HEK293 (cell line): ENCODE data around the gene SLIT1.

Source experiments
- CTCF ChIA-PET: fragments of 350-600 bp; formaldehyde crosslinking; extraction: SDS; loops from one replicate; lab custom pipeline; 2021; ENCODE audit warnings: antibody characterized with exemption; lab: Yijun Ruan, JAX
- POLR2A ChIA-PET: fragments of 300-600 bp; formaldehyde crosslinking; extraction: SDS; loops from one replicate; lab custom pipeline; 2020; ENCODE audit warnings: antibody characterized with exemption, inconsistent platforms; lab: Yijun Ruan, JAX
- H3K27ac ChIP-seq: fragments of 200-500 bp; sonication (Bioruptor generic); 2 replicates; pipeline ENCODE4 v1.5.1; 2014; ENCODE audit warnings: low read depth, low read length, control low read depth, inconsistent platforms; ENCODE audit errors: extremely low read depth
- H3K36me3 ChIP-seq, 2 experiments: fragments of 200-500 bp in 1 of 2; sonication (Bioruptor generic) in 1 of 2; 1 replicate in 1 of 2; 2 replicates in 1 of 2; pipeline ENCODE4 v1.5.1; 2014 to 2017; ENCODE audit warnings: inconsistent platforms in 2 of 2, low read length in 2 of 2; ENCODE audit not compliant: control insufficient read depth in 2 of 2, insufficient read depth in 1 of 2
- H3K4me1 ChIP-seq: fragments of 200-500 bp; sonication (Bioruptor generic); 2 replicates; pipeline ENCODE4 v1.5.1; 2014; ENCODE audit warnings: mild to moderate bottlenecking, low read length, inconsistent platforms; ENCODE audit not compliant: control insufficient read depth, insufficient read depth
- H3K4me3 ChIP-seq: 2 replicates; pipeline ENCODE4 v1.5.1; 2011; ENCODE audit warnings: low read depth, mild to moderate bottlenecking, control low read depth, low read length, moderate library complexity
- H3K9me3 ChIP-seq: fragments of 200-500 bp; sonication (Bioruptor generic); 2 replicates; pipeline ENCODE4 v1.5.1; 2014; ENCODE audit warnings: low read depth, low read length, inconsistent platforms; ENCODE audit not compliant: control insufficient read depth, insufficient read depth
- BCL11B ChIP-seq: fragments of 450-650 bp; formaldehyde crosslinking; IDR thresholded peaks from 2 replicates; pipeline ENCODE4 v1.5.1; 2016; ENCODE audit warnings: low read depth, missing biosample characterization, missing genetic modification characterization
- GLIS1 ChIP-seq: fragments of 450-650 bp; formaldehyde crosslinking; IDR thresholded peaks from 2 replicates; pipeline ENCODE4 v1.5.1; 2016; ENCODE audit warnings: missing biosample characterization, missing genetic modification characterization
- HIC1 ChIP-seq: fragments of 450-650 bp; formaldehyde crosslinking; IDR thresholded peaks from 2 replicates; pipeline ENCODE4 v1.5.1; 2016; ENCODE audit warnings: missing biosample characterization, missing genetic modification characterization
- KLF1 ChIP-seq: fragments of 450-650 bp; formaldehyde crosslinking; IDR thresholded peaks from 2 replicates; pipeline ENCODE4 v1.5.1; 2016; ENCODE audit warnings: missing biosample characterization, missing genetic modification characterization
- KLF10 ChIP-seq: fragments of 450-650 bp; IDR thresholded peaks from 2 replicates; pipeline ENCODE4 v1.5.1; 2018; ENCODE audit warnings: missing biosample characterization, mild to moderate bottlenecking, missing genetic modification characterization
- KLF16 ChIP-seq: fragments of 450-650 bp; formaldehyde crosslinking; IDR thresholded peaks from 2 replicates; pipeline ENCODE4 v1.5.1; 2017; ENCODE audit warnings: missing biosample characterization, missing genetic modification characterization
- KLF8 ChIP-seq: fragments of 450-650 bp; formaldehyde crosslinking; IDR thresholded peaks from 2 replicates; pipeline ENCODE4 v1.5.1; 2016; ENCODE audit warnings: missing biosample characterization, missing genetic modification characterization
- MEIS1 ChIP-seq: sonication (generic); formaldehyde crosslinking; IDR thresholded peaks from 2 replicates; pipeline ENCODE4 v1.8.1; 2022; ENCODE audit warnings: missing genetic modification reagents, mild to moderate bottlenecking, borderline replicate concordance
- OVOL3 ChIP-seq: fragments of 450-650 bp; formaldehyde crosslinking; IDR thresholded peaks from 2 replicates; pipeline ENCODE4 v1.5.1; 2016; ENCODE audit warnings: missing biosample characterization, missing genetic modification characterization
- REST ChIP-seq: fragments of 450-650 bp; formaldehyde crosslinking; IDR thresholded peaks from 2 replicates; pipeline ENCODE4 v1.5.1; 2016; ENCODE audit warnings: missing biosample characterization, missing genetic modification characterization
- SETDB1 ChIP-seq: IDR thresholded peaks from one replicate; pipeline ENCODE4 v1.6.1; 2017; ENCODE audit warnings: mild to moderate bottlenecking, low read length, moderate library complexity, mixed read lengths; ENCODE audit not compliant: insufficient read length
- YY2 ChIP-seq: fragments of 450-650 bp; formaldehyde crosslinking; IDR thresholded peaks from 2 replicates; pipeline ENCODE4 v1.5.1; 2016; ENCODE audit warnings: missing biosample characterization, missing genetic modification characterization
- ZIC2 ChIP-seq: fragments of 450-650 bp; formaldehyde crosslinking; IDR thresholded peaks from 2 replicates; pipeline ENCODE4 v1.5.1; 2016; ENCODE audit warnings: missing biosample characterization, missing genetic modification characterization
- ZNF10 ChIP-seq: fragments of 450-650 bp; formaldehyde crosslinking; IDR thresholded peaks from 2 replicates; pipeline ENCODE4 v1.5.1; 2017; ENCODE audit warnings: missing biosample characterization, missing genetic modification characterization
- ZNF112 ChIP-seq: fragments of 450-650 bp; formaldehyde crosslinking; IDR thresholded peaks from 2 replicates; pipeline ENCODE4 v1.5.0; 2017; ENCODE audit warnings: missing biosample characterization, missing genetic modification characterization
- ZNF221 ChIP-seq: fragments of 450-650 bp; formaldehyde crosslinking; IDR thresholded peaks from 2 replicates; pipeline ENCODE4 v1.5.1; 2017; ENCODE audit warnings: missing biosample characterization, missing genetic modification characterization, borderline replicate concordance
- ZNF292 ChIP-seq: fragments of 450-650 bp; formaldehyde crosslinking; IDR thresholded peaks from 2 replicates; pipeline ENCODE4 v1.5.1; 2016; ENCODE audit warnings: low read depth, missing biosample characterization, missing genetic modification characterization, borderline replicate concordance
- ZNF362 ChIP-seq: fragments of 450-650 bp; formaldehyde crosslinking; IDR thresholded peaks from 2 replicates; pipeline ENCODE4 v1.5.1; 2016; ENCODE audit warnings: missing biosample characterization, missing genetic modification characterization
- ZNF513 ChIP-seq: fragments of 450-650 bp; IDR thresholded peaks from 2 replicates; pipeline ENCODE4 v1.5.1; 2018; ENCODE audit warnings: missing biosample characterization, missing genetic modification characterization
- ZNF580 ChIP-seq: fragments of 450-650 bp; formaldehyde crosslinking; IDR thresholded peaks from 2 replicates; pipeline ENCODE4 v1.5.1; 2016; ENCODE audit warnings: missing biosample characterization, missing genetic modification characterization
- ZNF624 ChIP-seq: fragments of 450-650 bp; formaldehyde crosslinking; IDR thresholded peaks from 2 replicates; pipeline ENCODE4 v1.5.1; 2017; ENCODE audit warnings: missing biosample characterization, missing genetic modification characterization
- ZNF645 ChIP-seq: fragments of 450-650 bp; formaldehyde crosslinking; IDR thresholded peaks from 2 replicates; pipeline ENCODE4; 2016; ENCODE audit warnings: missing biosample characterization, missing genetic modification characterization
- ZNF677 ChIP-seq: fragments of 450-650 bp; IDR thresholded peaks from 2 replicates; pipeline ENCODE4 v1.5.0; 2018; ENCODE audit warnings: missing biosample characterization, mild to moderate bottlenecking, missing genetic modification characterization, moderate library complexity
- ZNF692 ChIP-seq: fragments of 450-650 bp; formaldehyde crosslinking; IDR thresholded peaks from 2 replicates; pipeline ENCODE4 v1.5.1; 2016; ENCODE audit warnings: missing biosample characterization, missing genetic modification characterization
- ZNF843 ChIP-seq: fragments of 450-650 bp; formaldehyde crosslinking; IDR thresholded peaks from 2 replicates; pipeline ENCODE4 v1.5.1; 2016; ENCODE audit warnings: missing biosample characterization, missing genetic modification characterization

SLIT1 gene

GRCh38 chr10:97042081-97042480 is 143.7 kb downstream of the SLIT1 start:
- ChIA-PET POLR2A (interaction anchor here (0.7 kb wide), 1 partner anchor 143 kb away, joined by 3 read pairs; no protein-coding TSS in a partner anchor), CTCF (interaction anchor here (1.2 kb wide), 1 partner anchor 31 kb away, joined by 8 read pairs; no protein-coding TSS in a partner anchor)
- no peaks in the 10 kb centered on the region for H3K9me3 ChIP-seq
- no peak for TF ChIP-seq ZNF112 (tag by site-specific recombination)
- TF ChIP-seq SETDB1: no peak
- TF ChIP-seq GLIS1 (tag by site-specific recombination): peak; percentile 11; the same call in 1 of the 2 replicates
- TF ChIP-seq ZNF221: no peak
- no peak for TF ChIP-seq ZNF843 (tag by site-specific recombination)
- no peak for TF ChIP-seq ZIC2 (tag by site-specific recombination)
- TF ChIP-seq ZNF580 (tag by site-specific recombination): no peak
- TF ChIP-seq OVOL3 (tag by site-specific recombination): no peak
- no peak for TF ChIP-seq ZNF645
- H3K4me3 ChIP-seq: no peak overlapping the region
- no peaks in the 10 kb centered on the region for H3K36me3 ChIP-seq
- H3K27ac ChIP-seq: no peak overlapping the region
- H3K4me1 ChIP-seq: no peaks in the 10 kb centered on the region

- no peaks in the 10 kb centered on the region for H3K9me3 ChIP-seq
- no peaks in the 10 kb centered on the region for H3K36me3 ChIP-seq
- POLR2A ChIA-PET: no interaction called here
- no peak overlapping the region for H3K27ac ChIP-seq
- no peak overlapping the region for H3K4me3 ChIP-seq
- no peaks in the 10 kb centered on the region for H3K4me1 ChIP-seq
- CTCF ChIA-PET: no interaction called here
- no peak for TF ChIP-seq ZNF292
- TF ChIP-seq KLF10 (tag by site-specific recombination): no peak
- TF ChIP-seq YY2: no peak
- no peak for TF ChIP-seq MEIS1 (CRISPR knock-in tag)
- TF ChIP-seq ZNF362 (tag by site-specific recombination): no peak
- TF ChIP-seq ZNF624 (tag by site-specific recombination): no peak
- no peak for TF ChIP-seq KLF8 (tag by site-specific recombination)
- no peak for TF ChIP-seq ZNF692
- no peak for TF ChIP-seq REST (tag by site-specific recombination)
- no peak for TF ChIP-seq SETDB1
- no peak for TF ChIP-seq KLF1 (tag by site-specific recombination)
- TF ChIP-seq ZNF10: no peak
- no peak for TF ChIP-seq BCL11B (tag by site-specific recombination)
- no peak for TF ChIP-seq KLF16 (tag by site-specific recombination)
- TF ChIP-seq HIC1 (tag by site-specific recombination): no peak
- TF ChIP-seq ZNF677 (tag by site-specific recombination): no peak
- TF ChIP-seq ZNF513 (tag by site-specific recombination): no peak
Measured at GRCh38 chr10:97040706-97041105, 145.1 kb downstream of the SLIT1 start.
